SK-N-SH (cell line): ENCODE data around the gene PTPRA.

Experiments
- EP300 ChIP-seq, 2 experiments: IDR thresholded peaks; 2 replicates each; pipeline versions ENCODE4 v1.4.0 to v1.6.1; 2012; ENCODE audit warnings: borderline replicate concordance in 1 of 2, low read depth in 1 of 2, low read length in 1 of 2
- EZH2phosphoT487 ChIP-seq: fragments of 200-600 bp; sonication (generic); IDR thresholded peaks from 2 replicates; pipeline ENCODE4 v1.6.1; 2017; ENCODE audit warnings: low read depth, mixed run types, mild to moderate bottlenecking, antibody characterized with exemption, moderate library complexity, borderline replicate concordance
- FOXM1 ChIP-seq: IDR thresholded peaks from 2 replicates; pipeline ENCODE4 v1.4.0; 2012; ENCODE audit warnings: low read depth, mild to moderate bottlenecking

DNA sequence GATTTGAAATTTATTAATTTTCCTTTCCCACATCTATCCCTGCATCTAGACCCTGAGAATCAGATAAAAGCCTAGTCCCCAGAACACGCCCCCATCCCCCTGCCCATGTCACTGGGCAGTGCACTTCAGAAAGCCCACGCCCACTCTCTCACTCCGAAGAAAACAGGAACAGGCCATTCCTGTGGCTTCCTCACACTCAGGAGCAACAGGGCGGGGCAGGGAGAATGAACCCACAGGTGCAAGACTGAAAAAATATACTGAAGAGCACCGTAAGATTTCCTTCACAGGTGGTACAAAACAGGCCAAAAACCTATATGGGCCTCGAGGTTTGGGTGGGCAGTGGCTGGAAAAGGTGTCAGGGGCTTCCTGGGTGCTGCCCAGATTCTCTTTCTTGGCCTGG is 201.5 kb downstream of the PTPRA start:
- no peak for TF ChIP-seq EP300 (IDR thresholded peaks at IDR 0.05; ENCODE audit: borderline replicate concordance in 1 of 2, low read depth in 1 of 2, low read length in 1 of 2)
- TF ChIP-seq EZH2phosphoT487, result no peak
- no peak for TF ChIP-seq FOXM1
